GM12878 (cell line): ENCODE measurements around the gene BRD2. TPM values are rescaled to one million over a fixed set of nuclear protein-coding genes. Genes with fewer than 3 reads are reported as not detected.

Experiments used
- ATAC-seq: fragments of 200-7000 bp; cut with Tn5 transposase; 3 replicates; pipeline ENCODE4 v1.9.1; 2020; ENCODE audit warnings: mild to moderate bottlenecking, moderate library complexity
- BruUV-seq: library from RNA; stranded (reverse); fragments of 400-500 nt; replicated peaks from 2 replicates; lab custom pipeline; 2021; lab: Mats Ljungman, UMichigan
- CTCF ChIA-PET: fragments of 300-600 bp; sonication (Branson Sonifier 250); formaldehyde crosslinking; extraction: SDS; loops from one replicate; lab custom pipeline; 2021; ENCODE audit warnings: inconsistent platforms; lab: Yijun Ruan, JAX
- POLR2A ChIA-PET: fragments of 350-600 bp; formaldehyde crosslinking; extraction: SDS; loops from one replicate; lab custom pipeline; 2021; ENCODE audit warnings: inconsistent platforms; lab: Charles Lee
- RAD21 ChIA-PET: fragments of 300-600 bp; sonication (Branson Sonifier 250); formaldehyde crosslinking; loops from one replicate; lab custom pipeline; 2023; ENCODE audit warnings: antibody characterized with exemption; ENCODE audit not compliant: unreplicated experiment; lab: Charles Lee
- SMC1A ChIA-PET: fragments of 300-600 bp; sonication (Branson Sonifier 250); formaldehyde crosslinking; loops from one replicate; lab custom pipeline; 2023; ENCODE audit not compliant: unreplicated experiment, uncharacterized antibody; lab: Charles Lee
- DNase-seq: peaks from one replicate; pipeline ENCODE4 v3.0.0-alpha.2; 2011; ENCODE audit warnings: low read depth, low spot score
- FAIRE-seq: peaks from 3 replicates; lab custom pipeline; 2011; peaks lifted over from hg19 to GRCh38; lab: Jason Lieb, UNC
- H2AFZ ChIP-seq: 2 replicates; pipeline ENCODE4 v1.6.0; 2011; ENCODE audit warnings: low read depth, low read length, control low read depth; ENCODE audit not compliant: control insufficient read depth
- H3K27ac ChIP-seq: 2 replicates; pipeline ENCODE4 v1.5.1; 2011; ENCODE audit warnings: control low read depth; ENCODE audit not compliant: control insufficient read depth, insufficient read depth
- H3K27me3 ChIP-seq, 2 experiments: replicated peaks in 1 of 2; 2 replicates each; pipeline versions ENCODE4 v1.6.0 to v1.6.1; 2011; ENCODE audit warnings: low read length in 1 of 2; ENCODE audit not compliant: control insufficient read depth in 2 of 2, insufficient read depth in 2 of 2
- H3K36me3 ChIP-seq, 2 experiments: 2 replicates each; pipeline ENCODE4 v1.5.1; 2011; ENCODE audit warnings: low read length in 1 of 2; ENCODE audit not compliant: control insufficient read depth in 2 of 2, insufficient read depth in 2 of 2
- H3K4me1 ChIP-seq: 2 replicates; pipeline ENCODE4 v1.6.1; 2011; ENCODE audit warnings: mild to moderate bottlenecking, low read length, moderate library complexity, mixed read lengths; ENCODE audit not compliant: control insufficient read depth, insufficient read depth
- H3K4me2 ChIP-seq: 2 replicates; pipeline ENCODE4 v1.6.0; 2011; ENCODE audit warnings: control low read depth; ENCODE audit not compliant: control insufficient read depth, insufficient read depth
- H3K4me3 ChIP-seq: fragments of 200-600 bp; sonication (generic); 2 replicates; pipeline ENCODE4 v1.5.1; 2016
- H3K79me2 ChIP-seq: 2 replicates; pipeline ENCODE4 v1.6.0; 2011; ENCODE audit warnings: low read length; ENCODE audit not compliant: control insufficient read depth, insufficient read depth
- H3K9ac ChIP-seq: 2 replicates; pipeline ENCODE4 v1.8.0; 2011; ENCODE audit warnings: low read length, control low read depth, mixed read lengths; ENCODE audit not compliant: control insufficient read depth, insufficient read depth
- H3K9me3 ChIP-seq: replicated peaks from 3 replicates; pipeline ENCODE4 v1.5.1; 2011; ENCODE audit warnings: mild to moderate bottlenecking, low read length; ENCODE audit not compliant: control insufficient read depth, insufficient read depth
- H4K20me1 ChIP-seq: 2 replicates; pipeline ENCODE4 v1.6.0; 2011; ENCODE audit not compliant: control insufficient read depth, insufficient read depth
- BHLHE40 ChIP-seq, 2 experiments: fragments of 450-650 bp in 1 of 2; IDR thresholded peaks; 2 replicates each; pipeline ENCODE4 v1.6.1; 2011 to 2017; ENCODE audit warnings: low read depth in 2 of 2, borderline replicate concordance in 1 of 2, improper control_type of control experiment in 1 of 2, low read length in 1 of 2, mild to moderate bottlenecking in 1 of 2
- CHD1 ChIP-seq: IDR thresholded peaks from 2 replicates; pipeline ENCODE4 v1.6.1; 2012; ENCODE audit warnings: low read depth, low read length, improper control_type of control experiment
- FOXM1 ChIP-seq: IDR thresholded peaks from 2 replicates; pipeline ENCODE4 v1.6.1; 2012; ENCODE audit warnings: low read depth, mild to moderate bottlenecking, inconsistent platforms, low read length, moderate library complexity
- MXI1 ChIP-seq: fragments of 150-350 bp; IDR thresholded peaks from 2 replicates; pipeline ENCODE4 v1.6.1; 2011; ENCODE audit warnings: low read depth, mild to moderate bottlenecking, inconsistent platforms, low read length, improper control_type of control experiment
- NBN ChIP-seq: fragments of 450-650 bp; IDR thresholded peaks from 2 replicates; pipeline ENCODE4 v1.6.1; 2016
- NFIC ChIP-seq: IDR thresholded peaks from 2 replicates; pipeline ENCODE4 v1.6.1; 2012; ENCODE audit warnings: low read depth, mild to moderate bottlenecking, inconsistent platforms, low read length, moderate library complexity
- RB1 ChIP-seq: fragments of 450-650 bp; formaldehyde crosslinking; IDR thresholded peaks from 2 replicates; pipeline ENCODE4 v1.6.1; 2017; ENCODE audit warnings: mild to moderate bottlenecking, borderline replicate concordance
- RFX5 ChIP-seq: IDR thresholded peaks from 2 replicates; pipeline ENCODE4 v1.6.1; 2011; ENCODE audit warnings: low read depth, low read length, improper control_type of control experiment
- SMC3 ChIP-seq: IDR thresholded peaks from 2 replicates; pipeline ENCODE4 v1.6.1; 2011; ENCODE audit warnings: low read length, improper control_type of control experiment, borderline replicate concordance
- SREBF2 ChIP-seq: IDR thresholded peaks from 2 replicates; pipeline ENCODE4 v1.6.1; 2012; ENCODE audit warnings: mild to moderate bottlenecking, low read length
- STAT1 ChIP-seq: fragments of 450-650 bp; conservative IDR thresholded peaks from 2 replicates; pipeline ENCODE4 v1.6.1; 2014; ENCODE audit warnings: antibody characterized with exemption, mild to moderate bottlenecking
- TCF12 ChIP-seq: IDR thresholded peaks from 2 replicates; pipeline ENCODE4 v1.6.1; 2011; ENCODE audit warnings: low read depth, mild to moderate bottlenecking, low read length
- YY1 ChIP-seq: IDR thresholded peaks from 2 replicates; pipeline ENCODE4 v1.6.1; 2011; ENCODE audit warnings: low read depth, mild to moderate bottlenecking, low read length
- WGBS: methylation state at CpG from one replicate; pipeline ENCODE4 v1.1.6; 2016; ENCODE audit warnings: low lambda C conversion rate; ENCODE audit not compliant: insufficient replicate concordance, insufficient coverage; ENCODE audit errors: missing lambda C conversion rate; 5-methylcytosine and 5-hydroxymethylcytosine counted together
- in situ Hi-C: fragments of 300-500 bp; cut with MboI; formaldehyde crosslinking; loops from 9 replicates; pipeline ENCODE4 v1.14.3; 2018; ENCODE audit warnings: mixed read lengths
- intact Hi-C: fragments of 100-400 bp; cut with micrococcal nuclease; formaldehyde crosslinking; loops from one replicate; pipeline ENCODE4 v1.14.2; 2022; ENCODE audit not compliant: unreplicated experiment
- polyA plus RNA-seq, 11 experiments: library from polyadenylated mRNA; depleted of rRNA in 4 of 11; unstranded in 6 of 11; stranded (reverse) in 5 of 11; fragments of >200 nt; fragmentation: Nextera tagmentation in 4 of 11; fragmentation: Illumina TruSeq in 1 of 11; extraction: Ambion mirVana in 4 of 11; extraction: Trizol in 1 of 11; gene quantifications; 1 replicate in 1 of 11; 2 replicates in 10 of 11; pipeline versions ENCODE4 v1.2.1 to v1.2.3, GENCODE V29; 2011 to 2016; ENCODE audit warnings: inconsistent platforms in 2 of 11, missing spikeins in 2 of 11, low read depth in 1 of 11
- total RNA-seq, 4 experiments: library from RNA; depleted of rRNA in 3 of 4; stranded (reverse); fragments of >200 nt in 3 of 4; fragmentation: Illumina TruSeq in 1 of 4; extraction: Trizol in 1 of 4; gene quantifications; 2 replicates each; pipeline versions ENCODE4 v1.2.1 to v1.2.3, GENCODE V29; 2013 to 2021
- TF ChIP-seq, protein P1 (sequence below): fragments of 450-650 bp; IDR thresholded peaks from 2 replicates; pipeline ENCODE4 v1.6.1; 2017; ENCODE audit warnings: mild to moderate bottlenecking, low read depth, inconsistent platforms; ENCODE audit not compliant: poor library complexity, severe bottlenecking
- TF ChIP-seq, protein P2 (sequence below): fragments of 450-650 bp; IDR thresholded peaks from 2 replicates; pipeline ENCODE4 v1.6.1; 2017; ENCODE audit warnings: mild to moderate bottlenecking, moderate library complexity

BRD2 gene
- total and polyA plus RNA-seq, 10 of the 15 experiments (the other 5 are each of a cell fraction or from before 2014, with no cell fraction given) = 32.2 to 239 (median 139) TPM

DNA sequence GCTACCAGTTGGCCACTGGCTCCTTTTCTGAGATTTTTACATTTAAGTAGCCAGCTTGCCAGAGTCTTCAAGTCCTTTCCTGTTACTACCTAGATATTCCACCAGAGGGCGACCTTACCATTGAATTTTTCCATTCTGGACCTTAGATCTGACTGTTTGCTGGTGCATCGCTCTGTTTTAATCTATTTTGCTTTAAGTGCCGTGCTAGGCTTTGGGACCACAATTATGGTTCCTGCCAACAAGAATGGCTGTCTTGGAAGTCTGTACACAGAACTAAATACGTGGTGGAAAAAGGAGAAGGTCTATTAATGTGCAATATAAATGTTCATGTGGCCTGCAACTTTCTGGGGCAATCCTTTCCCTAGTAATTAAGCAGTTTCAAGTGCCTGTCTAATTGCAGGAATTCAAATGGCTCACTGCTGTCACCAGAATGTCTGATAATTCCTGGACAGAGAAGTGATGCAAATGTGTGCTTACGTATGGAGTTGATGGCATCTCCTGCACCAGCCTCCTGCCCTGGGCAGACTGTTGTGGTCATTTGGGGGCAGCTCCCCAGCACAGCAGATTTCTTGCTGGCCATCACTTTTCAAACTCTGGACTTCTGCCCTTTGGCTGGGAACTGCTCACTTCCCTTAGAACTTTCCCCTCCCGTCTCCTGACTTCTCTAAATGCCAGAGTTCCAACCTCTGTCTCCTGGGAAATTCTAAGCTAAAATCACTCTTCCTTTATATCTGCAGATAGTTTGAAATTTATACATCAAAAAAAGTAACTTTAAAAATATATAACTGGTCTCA lies 46.6 kb downstream of the BRD2 start:
- Histone ChIP-seq H2AFZ (peak overlapping the region; percentile 83), H3K27ac (no peak overlapping the region), H3K27me3 (no peaks in the 10 kb centered on the region), H3K4me1 (peaks cover 20% of the 10 kb centered on the region), H3K79me2 (no peaks in the 10 kb centered on the region), H3K4me2 (peak overlapping the region; percentile 59), H4K20me1 (no peaks in the 10 kb centered on the region), H3K9ac (no peak overlapping the region), H3K4me3 (no peak overlapping the region), H3K9me3 (no peaks in the 10 kb centered on the region), H3K36me3 (no peaks in the 10 kb centered on the region)
- in situ Hi-C loops (loop anchor here (5.0 kb wide), 1 partner anchor 67 kb away; no protein-coding TSS in a partner anchor), intact Hi-C loops (loop anchor here (1.0 to 2.0 kb wide), 4 partner anchors 34 to 78 kb away; partner anchors contain the start of gene HLA-DPB1)
- POLR2A ChIA-PET = interaction anchor here (0.8 to 14.8 kb wide), 12 partner anchors 12 to 158 kb away, joined by 3 to 240 read pairs (median 4); partner anchors contain the start of genes HLA-DPA1 and HLA-DPB1
- peak; percentile 81 for ATAC-seq
- peak; percentile 95 for FAIRE-seq
- WGBS = 24% methylated on average over 6 of the region's 6 CpGs
- SMC1A ChIA-PET = interaction anchor here (0.6 to 12.9 kb wide), 36 partner anchors 11 to 233 kb away, joined by 3 to 177 read pairs (median 5); partner anchors contain the start of genes HLA-DPA1 and HLA-DPB1
- DNase-seq = peak; percentile 75
- no TSS peak for BruUV-seq
- CTCF ChIA-PET = interaction anchor here (0.6 to 12.3 kb wide), 38 partner anchors 14 to 233 kb away, joined by 3 to 281 read pairs (median 6); partner anchors contain the start of genes HLA-DMA, HLA-DPA1, HLA-DPB1 and TAP2
- RAD21 ChIA-PET = interaction anchor here (0.6 to 9.7 kb wide), 29 partner anchors 8 to 233 kb away, joined by 3 to 139 read pairs (median 5); partner anchors contain the start of genes HLA-DMA, HLA-DPA1, HLA-DPB1 and RING1
- TF ChIP-seq RFX5 = peak; percentile 51; the same call in 1 of the 2 replicates
- TF ChIP-seq SMC3 = peak; percentile 99
- TF ChIP-seq NFIC = no peak
- no peak for TF ChIP-seq BHLHE40 (IDR thresholded peaks at IDR 0.05; ENCODE audit: borderline replicate concordance in 1 of 2, low read depth in 2 of 2, low read length in 1 of 2)
- peak; percentile 53; the same call in 1 of the 2 replicates for TF ChIP-seq MXI1
- TF ChIP-seq TCF12 = no peak
- TF ChIP-seq, protein P1, sequence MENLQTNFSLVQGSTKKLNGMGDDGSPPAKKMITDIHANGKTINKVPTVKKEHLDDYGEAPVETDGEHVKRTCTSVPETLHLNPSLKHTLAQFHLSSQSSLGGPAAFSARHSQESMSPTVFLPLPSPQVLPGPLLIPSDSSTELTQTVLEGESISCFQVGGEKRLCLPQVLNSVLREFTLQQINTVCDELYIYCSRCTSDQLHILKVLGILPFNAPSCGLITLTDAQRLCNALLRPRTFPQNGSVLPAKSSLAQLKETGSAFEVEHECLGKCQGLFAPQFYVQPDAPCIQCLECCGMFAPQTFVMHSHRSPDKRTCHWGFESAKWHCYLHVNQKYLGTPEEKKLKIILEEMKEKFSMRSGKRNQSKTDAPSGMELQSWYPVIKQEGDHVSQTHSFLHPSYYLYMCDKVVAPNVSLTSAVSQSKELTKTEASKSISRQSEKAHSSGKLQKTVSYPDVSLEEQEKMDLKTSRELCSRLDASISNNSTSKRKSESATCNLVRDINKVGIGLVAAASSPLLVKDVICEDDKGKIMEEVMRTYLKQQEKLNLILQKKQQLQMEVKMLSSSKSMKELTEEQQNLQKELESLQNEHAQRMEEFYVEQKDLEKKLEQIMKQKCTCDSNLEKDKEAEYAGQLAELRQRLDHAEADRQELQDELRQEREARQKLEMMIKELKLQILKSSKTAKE = peak; percentile 24
- peak; percentile 53; the same call in 1 of the 2 replicates for TF ChIP-seq YY1
- TF ChIP-seq NBN = peak; percentile 45; the same call in 1 of the 2 replicates
- no peak for TF ChIP-seq SREBF2
- TF ChIP-seq FOXM1 = peak; percentile 51; the same call in 1 of the 2 replicates
- no peak for TF ChIP-seq CHD1
- peak; percentile 63; the same call in 1 of the 2 replicates for TF ChIP-seq RB1
- TF ChIP-seq, protein P2, sequence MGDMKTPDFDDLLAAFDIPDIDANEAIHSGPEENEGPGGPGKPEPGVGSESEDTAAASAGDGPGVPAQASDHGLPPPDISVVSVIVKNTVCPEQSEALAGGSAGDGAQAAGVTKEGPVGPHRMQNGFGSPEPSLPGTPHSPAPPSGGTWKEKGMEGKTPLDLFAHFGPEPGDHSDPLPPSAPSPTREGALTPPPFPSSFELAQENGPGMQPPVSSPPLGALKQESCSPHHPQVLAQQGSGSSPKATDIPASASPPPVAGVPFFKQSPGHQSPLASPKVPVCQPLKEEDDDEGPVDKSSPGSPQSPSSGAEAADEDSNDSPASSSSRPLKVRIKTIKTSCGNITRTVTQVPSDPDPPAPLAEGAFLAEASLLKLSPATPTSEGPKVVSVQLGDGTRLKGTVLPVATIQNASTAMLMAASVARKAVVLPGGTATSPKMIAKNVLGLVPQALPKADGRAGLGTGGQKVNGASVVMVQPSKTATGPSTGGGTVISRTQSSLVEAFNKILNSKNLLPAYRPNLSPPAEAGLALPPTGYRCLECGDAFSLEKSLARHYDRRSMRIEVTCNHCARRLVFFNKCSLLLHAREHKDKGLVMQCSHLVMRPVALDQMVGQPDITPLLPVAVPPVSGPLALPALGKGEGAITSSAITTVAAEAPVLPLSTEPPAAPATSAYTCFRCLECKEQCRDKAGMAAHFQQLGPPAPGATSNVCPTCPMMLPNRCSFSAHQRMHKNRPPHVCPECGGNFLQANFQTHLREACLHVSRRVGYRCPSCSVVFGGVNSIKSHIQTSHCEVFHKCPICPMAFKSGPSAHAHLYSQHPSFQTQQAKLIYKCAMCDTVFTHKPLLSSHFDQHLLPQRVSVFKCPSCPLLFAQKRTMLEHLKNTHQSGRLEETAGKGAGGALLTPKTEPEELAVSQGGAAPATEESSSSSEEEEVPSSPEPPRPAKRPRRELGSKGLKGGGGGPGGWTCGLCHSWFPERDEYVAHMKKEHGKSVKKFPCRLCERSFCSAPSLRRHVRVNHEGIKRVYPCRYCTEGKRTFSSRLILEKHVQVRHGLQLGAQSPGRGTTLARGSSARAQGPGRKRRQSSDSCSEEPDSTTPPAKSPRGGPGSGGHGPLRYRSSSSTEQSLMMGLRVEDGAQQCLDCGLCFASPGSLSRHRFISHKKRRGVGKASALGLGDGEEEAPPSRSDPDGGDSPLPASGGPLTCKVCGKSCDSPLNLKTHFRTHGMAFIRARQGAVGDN = no peak
- TF ChIP-seq STAT1 = no peak
